Upper lobe of left lung (tissue), 4 donors: ENCODE measurements around the gene CCDC171.

Experiments
- EP300 ChIP-seq, 4 donors: sonication (generic); formaldehyde crosslinking; IDR thresholded peaks; one replicate each; pipeline ENCODE4 v1.5.1; 2017; ENCODE audit warnings: antibody characterized with exemption in 4 of 4, control low read depth in 2 of 4
- POLR2AphosphoS5 ChIP-seq, 2 donors: sonication (generic); formaldehyde crosslinking; IDR thresholded peaks; one replicate each; pipeline ENCODE4 v1.5.1; 2017; ENCODE audit warnings: antibody characterized with exemption in 2 of 2
- TF ChIP-seq, protein P1 (sequence below), 6 experiments: fragments of 450-650 bp in 4 of 6; fragments of 200-600 bp in 2 of 6; sonication (generic) in 2 of 6; IDR thresholded peaks; one replicate each; pipeline ENCODE4 v1.5.1; 2016 to 2019; ENCODE audit warnings: antibody characterized with exemption in 6 of 6

DNA sequence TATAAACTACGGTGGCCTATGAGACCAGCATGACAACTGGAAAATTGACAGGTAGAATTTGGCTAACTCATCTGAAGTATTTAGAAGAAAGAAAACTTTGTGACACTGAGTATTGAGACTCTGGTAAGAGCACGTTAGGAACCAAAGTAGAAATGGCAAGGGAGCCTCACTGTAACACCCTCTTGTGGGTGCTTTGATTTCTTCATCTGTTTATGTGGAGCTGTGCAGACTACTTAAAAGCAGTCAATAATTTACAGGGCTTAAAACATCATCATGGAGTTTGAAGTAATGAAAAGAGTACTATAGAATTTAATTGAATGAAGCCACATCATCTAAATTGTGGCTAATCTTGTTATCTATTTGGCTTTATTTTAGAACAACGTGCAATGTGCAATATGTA, 414.2 kb downstream of the CCDC171 start:
- TF ChIP-seq, protein P1, sequence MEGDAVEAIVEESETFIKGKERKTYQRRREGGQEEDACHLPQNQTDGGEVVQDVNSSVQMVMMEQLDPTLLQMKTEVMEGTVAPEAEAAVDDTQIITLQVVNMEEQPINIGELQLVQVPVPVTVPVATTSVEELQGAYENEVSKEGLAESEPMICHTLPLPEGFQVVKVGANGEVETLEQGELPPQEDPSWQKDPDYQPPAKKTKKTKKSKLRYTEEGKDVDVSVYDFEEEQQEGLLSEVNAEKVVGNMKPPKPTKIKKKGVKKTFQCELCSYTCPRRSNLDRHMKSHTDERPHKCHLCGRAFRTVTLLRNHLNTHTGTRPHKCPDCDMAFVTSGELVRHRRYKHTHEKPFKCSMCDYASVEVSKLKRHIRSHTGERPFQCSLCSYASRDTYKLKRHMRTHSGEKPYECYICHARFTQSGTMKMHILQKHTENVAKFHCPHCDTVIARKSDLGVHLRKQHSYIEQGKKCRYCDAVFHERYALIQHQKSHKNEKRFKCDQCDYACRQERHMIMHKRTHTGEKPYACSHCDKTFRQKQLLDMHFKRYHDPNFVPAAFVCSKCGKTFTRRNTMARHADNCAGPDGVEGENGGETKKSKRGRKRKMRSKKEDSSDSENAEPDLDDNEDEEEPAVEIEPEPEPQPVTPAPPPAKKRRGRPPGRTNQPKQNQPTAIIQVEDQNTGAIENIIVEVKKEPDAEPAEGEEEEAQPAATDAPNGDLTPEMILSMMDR (IDR thresholded peaks at IDR 0.05): no peak
- TF ChIP-seq POLR2AphosphoS5 (IDR thresholded peaks at IDR 0.05): no peak
- TF ChIP-seq EP300 (IDR thresholded peaks at IDR 0.05): no peak
